Hepatocyte (in vitro differentiated cells): ENCODE measurements around the gene RYR3. TPM values are rescaled to one million over a fixed set of nuclear protein-coding genes. Genes with fewer than 3 reads are reported as not detected.

Source experiments
- DNase-seq: peaks from one replicate; pipeline ENCODE4 v3.0.0-alpha.2; 2016; ENCODE audit warnings: low spot score
- H2AFZ ChIP-seq: fragments of 200-600 bp; sonication (generic); 2 replicates; pipeline ENCODE4 v1.6.0; 2016; ENCODE audit warnings: antibody characterized with exemption, mild to moderate bottlenecking
- H3K27ac ChIP-seq: fragments of 200-600 bp; sonication (generic); 2 replicates; pipeline ENCODE4 v1.5.1; 2016; ENCODE audit warnings: mild to moderate bottlenecking
- H3K27me3 ChIP-seq: fragments of 200-600 bp; sonication (generic); 2 replicates; pipeline ENCODE4 v1.6.1; 2016
- H3K36me3 ChIP-seq: fragments of 200-600 bp; sonication (generic); replicated peaks from 2 replicates; pipeline ENCODE4 v1.5.1; 2016; ENCODE audit warnings: low read depth; ENCODE audit not compliant: insufficient read depth
- H3K4me1 ChIP-seq: fragments of 200-600 bp; sonication (generic); 2 replicates; pipeline ENCODE4 v1.5.1; 2016; ENCODE audit warnings: mild to moderate bottlenecking, moderate library complexity; ENCODE audit not compliant: insufficient read depth
- H3K4me2 ChIP-seq: fragments of 200-600 bp; sonication (generic); 2 replicates; pipeline ENCODE4 v1.6.0; 2016
- H3K4me3 ChIP-seq: fragments of 200-600 bp; sonication (generic); 2 replicates; pipeline ENCODE4 v1.5.1; 2016; ENCODE audit warnings: mild to moderate bottlenecking
- H3K79me2 ChIP-seq: fragments of 200-600 bp; sonication (generic); 2 replicates; pipeline ENCODE4 v1.6.0; 2017; ENCODE audit warnings: mild to moderate bottlenecking
- H3K9me2 ChIP-seq: fragments of 200-600 bp; sonication (generic); replicated peaks from 2 replicates; pipeline ENCODE4 v1.6.0; 2017; ENCODE audit warnings: mild to moderate bottlenecking; ENCODE audit not compliant: insufficient read depth
- H3K9me3 ChIP-seq: fragments of 200-600 bp; sonication (generic); 2 replicates; pipeline ENCODE4 v1.5.1; 2016; ENCODE audit warnings: low read depth, mild to moderate bottlenecking
- H4K20me1 ChIP-seq: fragments of 200-600 bp; sonication (generic); 2 replicates; pipeline ENCODE4 v1.6.0; 2016; ENCODE audit warnings: mild to moderate bottlenecking; ENCODE audit not compliant: insufficient read depth, poor library complexity, severe bottlenecking
- CTCF ChIP-seq: fragments of 200-600 bp; sonication (generic); IDR thresholded peaks from 2 replicates; pipeline ENCODE4 v1.5.1; 2016; ENCODE audit warnings: antibody characterized with exemption, mild to moderate bottlenecking; ENCODE audit not compliant: poor library complexity
- EZH2 ChIP-seq: fragments of 200-600 bp; sonication (generic); IDR thresholded peaks from 2 replicates; pipeline ENCODE4 v1.6.1; 2016; ENCODE audit warnings: antibody characterized with exemption, mild to moderate bottlenecking, borderline replicate concordance
- EZH2phosphoT487 ChIP-seq: fragments of 200-600 bp; sonication (generic); IDR thresholded peaks from one replicate; pipeline ENCODE4 v1.6.1; 2018; ENCODE audit warnings: antibody characterized with exemption, mild to moderate bottlenecking, low read depth, moderate library complexity; ENCODE audit not compliant: unreplicated experiment, severe bottlenecking
- WGBS: methylation state at CpG from one replicate; pipeline ENCODE4 v1.1.6; 2016; ENCODE audit warnings: low lambda C conversion rate; ENCODE audit errors: missing lambda C conversion rate; 5-methylcytosine and 5-hydroxymethylcytosine counted together
- polyA plus RNA-seq: library from polyadenylated mRNA; unstranded; fragments of >200 nt; fragmentation: Nextera tagmentation; extraction: Ambion mirVana; gene quantifications from 2 replicates; pipeline ENCODE4 v1.2.1, GENCODE V29; 2016
- total RNA-seq: library from RNA; depleted of rRNA; stranded (reverse); fragments of >200 nt; gene quantifications from 2 replicates; pipeline ENCODE4 v1.2.3, GENCODE V29; 2014

Gene RYR3
- total and polyA plus RNA-seq, 2 experiments from 2014 or later, result 0.36 to 0.37 TPM

GRCh38 chr15:33433821-33434220 is 123.1 kb downstream of the RYR3 start:
- Histone ChIP-seq H3K4me3 (no peak overlapping the region), H3K79me2 (no peaks in the 10 kb centered on the region), H3K27me3 (peaks cover 16% of the 10 kb centered on the region), H3K36me3 (no peaks in the 10 kb centered on the region), H3K4me1 (no peaks in the 10 kb centered on the region), H4K20me1 (no peaks in the 10 kb centered on the region), H3K4me2 (no peak overlapping the region), H2AFZ (no peak overlapping the region), H3K9me2 (no peaks in the 10 kb centered on the region), H3K27ac (no peak overlapping the region), H3K9me3 (no peaks in the 10 kb centered on the region)
- DNase-seq, result no peak
- TF ChIP-seq EZH2 (no peak), CTCF (no peak), EZH2phosphoT487 (no peak)

GRCh38 chr15:33438396-33438795 is 127.6 kb downstream of the RYR3 start:
- Histone ChIP-seq H3K9me2 (no peaks in the 10 kb centered on the region), H3K4me1 (no peaks in the 10 kb centered on the region), H3K36me3 (no peaks in the 10 kb centered on the region), H3K79me2 (no peaks in the 10 kb centered on the region), H3K9me3 (no peaks in the 10 kb centered on the region), H4K20me1 (no peaks in the 10 kb centered on the region), H2AFZ (no peak overlapping the region), H3K4me2 (no peak overlapping the region), H3K27ac (no peak overlapping the region), H3K27me3 (no peaks in the 10 kb centered on the region), H3K4me3 (no peak overlapping the region)
- WGBS, result 87% methylated on average over 3 of the region's 3 CpGs
- no peak for DNase-seq
- no peak for TF ChIP-seq CTCF
- no peak for TF ChIP-seq EZH2phosphoT487
- TF ChIP-seq EZH2, result no peak

- H4K20me1 ChIP-seq, result no peaks in the 10 kb centered on the region
- DNase-seq, result no peak
These were observed 130.1 kb downstream of the RYR3 start for GRCh38 chr15:33440900-33441299.

More at GRCh38 chr15:33440900-33441299, 130.1 kb downstream of the RYR3 start:
- no peaks in the 10 kb centered on the region for H3K27me3 ChIP-seq
- H3K4me1 ChIP-seq, result no peaks in the 10 kb centered on the region
- H3K36me3 ChIP-seq, result no peaks in the 10 kb centered on the region
- H3K79me2 ChIP-seq, result no peaks in the 10 kb centered on the region
- H3K9me3 ChIP-seq, result no peaks in the 10 kb centered on the region
- H3K4me2 ChIP-seq, result no peak overlapping the region
- H2AFZ ChIP-seq, result no peak overlapping the region
- no peaks in the 10 kb centered on the region for H3K9me2 ChIP-seq
- TF ChIP-seq EZH2phosphoT487 (no peak), CTCF (no peak), EZH2 (no peak)
- H3K4me3 ChIP-seq, result no peak overlapping the region
- H3K27ac ChIP-seq, result no peak overlapping the region
- WGBS, result 81% methylated on average over 4 of the region's 4 CpGs
